ENCODE data around the gene MAGEF1. TPM values are rescaled to one million over a fixed set of nuclear protein-coding genes. Genes with fewer than 3 reads are reported as not detected.

The MAGEF1 gene
- total and polyA plus RNA-seq, 10 of the 15 experiments (the other 5 are each of a cell fraction or from before 2014, with no cell fraction given) = 2.3 to 62.2 (median 27.1) TPM

- H3K4me3 ChIP-seq = no peak overlapping the region
- no peak overlapping the region for H3K9ac ChIP-seq (ENCODE audit: control insufficient read depth, insufficient read depth, low read length)
- ChIA-PET CTCF (interaction anchor here (1.0 kb wide), 1 partner anchor 18 kb away, joined by 5 read pairs; no protein-coding TSS in a partner anchor), POLR2A (interaction anchor here (0.6 kb wide), 1 partner anchor 501 kb away, joined by 3 read pairs; no protein-coding TSS in a partner anchor), SMC1A (ENCODE audit: uncharacterized antibody, unreplicated experiment) (no interaction called here), RAD21 (ENCODE audit: unreplicated experiment) (no interaction called here)
- H3K4me2 ChIP-seq (ENCODE audit: control insufficient read depth, insufficient read depth) = no peak overlapping the region
- H3K27ac ChIP-seq (ENCODE audit: control insufficient read depth, insufficient read depth) = no peak overlapping the region
- intact Hi-C loops (cut with micrococcal nuclease; ENCODE audit: unreplicated experiment) (no loop called here), in situ Hi-C loops (cut with MboI) (no loop called here)
- no peak for FAIRE-seq
- no peaks in the 10 kb centered on the region for H3K4me1 ChIP-seq (ENCODE audit: control insufficient read depth, insufficient read depth, low read length)
- no peak overlapping the region for H2AFZ ChIP-seq (ENCODE audit: control insufficient read depth, low read depth, low read length)
- no peaks in the 10 kb centered on the region for H3K36me3 ChIP-seq (ENCODE audit: control insufficient read depth in 2 of 2, insufficient read depth in 2 of 2, low read length in 1 of 2)
- H3K9me3 ChIP-seq (replicated peaks; ENCODE audit: control insufficient read depth, insufficient read depth, low read length) = no peaks in the 10 kb centered on the region
- BruUV-seq (replicated peaks) = no TSS peak
- ATAC-seq = no peak
- H3K79me2 ChIP-seq (ENCODE audit: control insufficient read depth, insufficient read depth, low read length) = no peaks in the 10 kb centered on the region
- H4K20me1 ChIP-seq (ENCODE audit: control insufficient read depth, insufficient read depth) = no peaks in the 10 kb centered on the region
- 20% methylated on average over 9 of the region's 9 CpGs for WGBS (ENCODE audit: insufficient coverage, insufficient replicate concordance, low lambda C conversion rate, missing lambda C conversion rate)
- no peak for DNase-seq (ENCODE audit: low read depth, low spot score)
- H3K27me3 ChIP-seq (replicated peaks in 1 of 2; ENCODE audit: control insufficient read depth in 2 of 2, insufficient read depth in 2 of 2, low read length in 1 of 2) = peaks cover 4 to 5% of the 10 kb centered on the region in 2 experiments; a peak in 3 of 4 replicates
- TF ChIP-seq SMARCA5 (IDR thresholded peaks at IDR 0.05) (no peak), CEBPB (IDR thresholded peaks at IDR 0.05; ENCODE audit: borderline replicate concordance in 1 of 2, low read depth in 2 of 2, low read length in 2 of 2) (no peak), PAX8 (IDR thresholded peaks at IDR 0.05) (no peak), MYC (IDR thresholded peaks at IDR 0.05; ENCODE audit: insufficient read depth, insufficient read length, insufficient replicate concordance, low read length, severe bottlenecking) (no peak), USF2 (IDR thresholded peaks at IDR 0.05; ENCODE audit: borderline replicate concordance, low read depth, low read length) (no peak), MYB (IDR thresholded peaks at IDR 0.05; ENCODE audit: borderline replicate concordance, low read depth, low read length) (no peak), ZBTB4 (CRISPR knock-in tag; IDR thresholded peaks at IDR 0.05) (no peak), CUX1 (IDR thresholded peaks at IDR 0.05; ENCODE audit: insufficient replicate concordance, low read depth, low read length) (no peak), JUND (IDR thresholded peaks at IDR 0.05; ENCODE audit: low read depth, low read length) (no peak), NR2C2 (IDR thresholded peaks at IDR 0.05; ENCODE audit: borderline replicate concordance, control insufficient read depth, insufficient read length, low read depth) (no peak), RAD21 (IDR thresholded peaks at IDR 0.05; ENCODE audit: insufficient read depth, low read depth, low read length) (no peak), POLR2AphosphoS5 (IDR thresholded peaks at IDR 0.05; ENCODE audit: low read length) (no peak)
Measured at GRCh38 chr3:184672335-184672734, 39.5 kb downstream of the MAGEF1 start.

All from GM12878 (cell line).